SU-DHL-6 (cell line): ENCODE results near the gene DPP6.

Experiments
- H2AFZ ChIP-seq: fragments of 200-600 bp; sonication (generic); 2 replicates; pipeline ENCODE4 v1.6.1; 2014; ENCODE audit warnings: low read depth, mild to moderate bottlenecking, moderate library complexity, mixed read lengths, antibody characterized with exemption, low read length; ENCODE audit not compliant: severe bottlenecking
- H3F3A ChIP-seq: fragments of 200-600 bp; shearing (Covaris generic); 2 replicates; pipeline ENCODE4 v1.6.0; 2016; ENCODE audit warnings: antibody characterized with exemption, mild to moderate bottlenecking; ENCODE audit not compliant: insufficient read depth
- H3K27ac ChIP-seq: fragments of 200-600 bp; sonication (generic); 2 replicates; pipeline ENCODE4 v1.5.1; 2016; ENCODE audit warnings: low read depth, mild to moderate bottlenecking, low read length, moderate library complexity, mixed read lengths
- H3K27me3 ChIP-seq: fragments of 200-600 bp; sonication (generic), shearing (Covaris generic); 2 replicates; pipeline ENCODE4 v1.6.0; 2014; ENCODE audit warnings: mild to moderate bottlenecking, low read length
- H3K36me3 ChIP-seq: fragments of 200-600 bp; sonication (generic); 2 replicates; pipeline ENCODE4 v1.6.1; 2014; ENCODE audit warnings: mild to moderate bottlenecking, low read length, mixed read lengths
- H3K4me2 ChIP-seq: fragments of 300-600, 200-600 bp; shearing (Covaris generic), sonication (generic); 2 replicates; pipeline ENCODE4 v1.6.0; 2014; ENCODE audit warnings: low read length, low read depth, mild to moderate bottlenecking; ENCODE audit not compliant: poor library complexity, severe bottlenecking
- H3K4me3 ChIP-seq: fragments of 200-600 bp; sonication (generic); 2 replicates; pipeline ENCODE4 v1.5.1; 2014; ENCODE audit warnings: antibody characterized with exemption, low read length, mild to moderate bottlenecking, mixed read lengths; ENCODE audit not compliant: insufficient read depth, poor library complexity, severe bottlenecking
- H3K79me2 ChIP-seq: fragments of 200-600 bp; sonication (generic); 2 replicates; pipeline ENCODE4 v1.6.1; 2014; ENCODE audit warnings: mild to moderate bottlenecking, low read length, moderate library complexity; ENCODE audit not compliant: insufficient read depth
- H3K9ac ChIP-seq: fragments of 200-600 bp; sonication (generic); 2 replicates; pipeline ENCODE4 v1.7.0; 2014; ENCODE audit warnings: mild to moderate bottlenecking, low read length
- H3K9me2 ChIP-seq: fragments of 200-600 bp; sonication (generic); replicated peaks from 2 replicates; pipeline ENCODE4 v1.6.1; 2014; ENCODE audit warnings: low read length; ENCODE audit not compliant: insufficient read depth
- H3K9me3 ChIP-seq: fragments of 200-600 bp; sonication (generic); 2 replicates; pipeline ENCODE4 v1.6.1; 2014; ENCODE audit warnings: low read length, mixed read lengths; ENCODE audit not compliant: insufficient read depth
- H4K20me1 ChIP-seq: fragments of 200-600 bp; sonication (generic); 2 replicates; pipeline ENCODE4 v1.6.1; 2014; ENCODE audit warnings: low read depth, mild to moderate bottlenecking, antibody characterized with exemption, low read length, moderate library complexity, mixed read lengths
- CTCF ChIP-seq: fragments of 200-600 bp; sonication (generic); IDR thresholded peaks from one replicate; pipeline ENCODE4 v1.5.1; 2017; ENCODE audit warnings: antibody characterized with exemption, mild to moderate bottlenecking, low read length, moderate library complexity; ENCODE audit not compliant: insufficient read depth, poor library complexity, severe bottlenecking
- EZH2phosphoT487 ChIP-seq: fragments of 200-600 bp; sonication (generic), shearing (Covaris generic); conservative IDR thresholded peaks from 2 replicates; pipeline ENCODE4 v1.6.1; 2018; ENCODE audit warnings: mild to moderate bottlenecking, antibody characterized with exemption, low read length, moderate library complexity, mixed read lengths

The DPP6 gene

GRCh38 chr7:154653281-154653680 lies 601.1 kb downstream of the DPP6 start:
- no peaks in the 10 kb centered on the region for H3F3A ChIP-seq
- H2AFZ ChIP-seq = no peak overlapping the region
- no peak overlapping the region for H3K27ac ChIP-seq
- H3K4me2 ChIP-seq = no peak overlapping the region
- H3K9ac ChIP-seq = no peak overlapping the region
- no peak overlapping the region for H3K4me3 ChIP-seq
- no peaks in the 10 kb centered on the region for H3K36me3 ChIP-seq
- H3K27me3 ChIP-seq = no peaks in the 10 kb centered on the region
- H3K79me2 ChIP-seq = no peaks in the 10 kb centered on the region
- H3K9me3 ChIP-seq = no peaks in the 10 kb centered on the region
- TF ChIP-seq CTCF (no peak), EZH2phosphoT487 (no peak)
- H4K20me1 ChIP-seq = no peaks in the 10 kb centered on the region
- H3K9me2 ChIP-seq = no peaks in the 10 kb centered on the region

DNA sequence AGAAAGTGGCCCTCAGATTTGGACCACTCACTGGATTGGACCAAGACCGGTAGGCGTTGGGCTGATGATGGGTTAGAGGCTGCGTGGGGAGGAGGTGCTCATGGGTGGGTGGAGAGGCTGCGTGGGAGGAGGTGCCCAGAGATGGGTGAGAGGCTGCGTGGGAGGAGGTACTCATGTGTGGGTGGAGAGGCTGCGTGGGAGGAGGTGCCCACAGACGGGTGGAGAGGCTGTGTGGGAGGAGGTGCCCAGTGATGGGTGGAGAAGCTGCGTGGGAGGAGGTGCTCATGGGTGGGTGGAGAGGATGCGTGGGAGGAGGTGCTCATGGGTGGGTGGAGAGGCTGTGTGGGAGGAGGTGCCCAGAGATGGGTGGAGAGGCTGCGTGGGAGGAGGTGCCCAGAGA lies 604.4 kb downstream of the DPP6 start:
- Histone ChIP-seq H3K4me2 (no peak overlapping the region), H3K27me3 (no peaks in the 10 kb centered on the region), H3K4me3 (no peak overlapping the region), H2AFZ (no peak overlapping the region), H3K27ac (no peak overlapping the region), H3K9me3 (no peaks in the 10 kb centered on the region), H4K20me1 (no peaks in the 10 kb centered on the region), H3K9me2 (no peaks in the 10 kb centered on the region), H3K36me3 (no peaks in the 10 kb centered on the region), H3F3A (no peaks in the 10 kb centered on the region), H3K9ac (no peak overlapping the region), H3K79me2 (no peaks in the 10 kb centered on the region)
- no peak for TF ChIP-seq CTCF
- TF ChIP-seq EZH2phosphoT487 = no peak

DNA sequence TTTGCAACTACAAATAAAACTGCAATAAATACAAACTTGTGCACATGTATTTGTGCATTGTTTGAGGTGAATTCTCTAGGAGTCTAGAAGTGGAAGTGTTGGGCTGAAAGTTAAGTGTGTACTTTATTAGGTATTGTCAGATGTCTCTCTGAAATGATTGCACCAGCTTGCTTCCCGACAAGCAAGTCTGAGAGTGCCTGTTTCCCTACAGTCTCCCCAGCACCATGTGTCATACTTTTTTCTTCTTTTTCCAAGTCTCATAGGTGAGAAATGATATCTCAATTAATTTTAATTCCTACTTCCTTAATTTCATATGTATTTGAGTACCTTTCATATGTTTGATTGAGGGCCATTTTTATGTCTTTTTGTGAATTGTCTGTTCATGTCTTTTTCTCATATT lies 614.6 kb downstream of the DPP6 start:
- no peak for TF ChIP-seq EZH2phosphoT487
- no peak for TF ChIP-seq CTCF
- Histone ChIP-seq H3K4me3 (no peak overlapping the region), H3K9me3 (peaks cover 5% of the 10 kb centered on the region; the same call in 1 of the 2 replicates), H3K27ac (no peak overlapping the region), H3K36me3 (no peaks in the 10 kb centered on the region), H3K4me2 (no peak overlapping the region), H2AFZ (no peak overlapping the region), H3K79me2 (no peaks in the 10 kb centered on the region), H3F3A (no peaks in the 10 kb centered on the region), H4K20me1 (no peaks in the 10 kb centered on the region), H3K27me3 (no peaks in the 10 kb centered on the region), H3K9me2 (no peaks in the 10 kb centered on the region), H3K9ac (no peak overlapping the region)
